Measurements from ENCODE around the gene LRRC28.

- no peak for TF ChIP-seq NFYA (IDR thresholded peaks at IDR 0.05; ENCODE audit: borderline replicate concordance, low read depth, low read length)
- no peak for TF ChIP-seq POLR2AphosphoS5 (IDR thresholded peaks at IDR 0.05; ENCODE audit: low read length)
- no peak for TF ChIP-seq TAF1 (IDR thresholded peaks at IDR 0.05; ENCODE audit: borderline replicate concordance, low read depth, low read length)
- TF ChIP-seq NRF1 (conservative IDR thresholded peaks at IDR 0.05; ENCODE audit: low read depth, low read length): no peak
- TF ChIP-seq CTCF (IDR thresholded peaks at IDR 0.05 in 2 of 3, conservative IDR thresholded peaks at IDR 0.05 in 1 of 3; ENCODE audit: control insufficient read depth in 2 of 3, extremely low read depth in 1 of 3, insufficient read depth in 1 of 3, low read depth in 3 of 3, low read length in 3 of 3): no peak
- no peak for TF ChIP-seq ZBTB4 (CRISPR knock-in tag; IDR thresholded peaks at IDR 0.05)
- TF ChIP-seq ZSCAN29 (IDR thresholded peaks at IDR 0.05): no peak
- TF ChIP-seq ZBTB33 (IDR thresholded peaks at IDR 0.05): no peak
Observed at GRCh38 chr15:99426431-99427105, 175.3 kb downstream of the LRRC28 start.
